ENCODE data around the gene SVEP1. TPM values are rescaled to one million over a fixed set of nuclear protein-coding genes. Genes with fewer than 3 reads are reported as not detected.

The SVEP1 gene
- total and polyA plus RNA-seq, 2 experiments from 2014 or later = 1.9 to 4.4 TPM

GRCh38 chr9:110443866-110444220, 135.7 kb downstream of the SVEP1 start:
- TF ChIP-seq CTCF (IDR thresholded peaks at IDR 0.05; ENCODE audit: low read depth, low read length) = no peak
- H3K27ac ChIP-seq = no peak overlapping the region
- peak in 1 of 2 donors; percentile 76 for DNase-seq (ENCODE audit: low read depth in 1 of 2, low spot score in 1 of 2)
- no peaks in the 10 kb centered on the region for H3K36me3 ChIP-seq
- H3K4me1 ChIP-seq (ENCODE audit: low read depth) = no peaks in the 10 kb centered on the region
- H3K4me3 ChIP-seq = no peak overlapping the region
- H3K27me3 ChIP-seq = no peaks in the 10 kb centered on the region
- H3K9me3 ChIP-seq (ENCODE audit: low read depth) = no peaks in the 10 kb centered on the region

- H3K36me3 ChIP-seq = no peaks in the 10 kb centered on the region
- H3K27me3 ChIP-seq = no peaks in the 10 kb centered on the region
- H3K4me1 ChIP-seq (ENCODE audit: low read depth) = no peaks in the 10 kb centered on the region
- no peak for TF ChIP-seq CTCF (IDR thresholded peaks at IDR 0.05; ENCODE audit: low read depth, low read length)
- H3K27ac ChIP-seq = no peak overlapping the region
- no peaks in the 10 kb centered on the region for H3K9me3 ChIP-seq (ENCODE audit: low read depth)
- peak in 1 of 2 donors; percentile 86 for DNase-seq (ENCODE audit: low read depth in 1 of 2, low spot score in 1 of 2)
- no peak overlapping the region for H3K4me3 ChIP-seq
Observed at GRCh38 chr9:110443146-110443865, 136.2 kb downstream of the SVEP1 start.

- Histone ChIP-seq H3K36me3 (no peaks in the 10 kb centered on the region), H3K4me1 (ENCODE audit: low read depth) (no peaks in the 10 kb centered on the region), H3K9me3 (ENCODE audit: low read depth) (no peaks in the 10 kb centered on the region), H3K27me3 (no peaks in the 10 kb centered on the region), H3K4me3 (no peak overlapping the region), H3K27ac (no peak overlapping the region)
- peak in 1 of 2 donors; percentile 5 for DNase-seq (ENCODE audit: low read depth in 1 of 2, low spot score in 1 of 2)
- TF ChIP-seq CTCF (IDR thresholded peaks at IDR 0.05; ENCODE audit: low read depth, low read length) = no peak
Observed at GRCh38 chr9:110440796-110441195, 138.7 kb downstream of the SVEP1 start.

GRCh38 chr9:110440172-110440571, 139.4 kb downstream of the SVEP1 start:
- Histone ChIP-seq H3K9me3 (ENCODE audit: low read depth) (no peaks in the 10 kb centered on the region), H3K27me3 (no peaks in the 10 kb centered on the region), H3K27ac (no peak overlapping the region), H3K36me3 (no peaks in the 10 kb centered on the region), H3K4me1 (ENCODE audit: low read depth) (no peaks in the 10 kb centered on the region), H3K4me3 (no peak overlapping the region)
- peak in 1 of 2 donors; percentile 90 for DNase-seq (ENCODE audit: low read depth in 1 of 2, low spot score in 1 of 2)
- no peak for TF ChIP-seq CTCF (IDR thresholded peaks at IDR 0.05; ENCODE audit: low read depth, low read length)

GRCh38 chr9:110432253-110432652, 147.3 kb downstream of the SVEP1 start:
- H3K27me3 ChIP-seq = no peaks in the 10 kb centered on the region
- no peaks in the 10 kb centered on the region for H3K4me1 ChIP-seq (ENCODE audit: low read depth)
- no peak overlapping the region for H3K4me3 ChIP-seq
- DNase-seq (ENCODE audit: low read depth in 1 of 2, low spot score in 1 of 2) = peak in 1 of 2 donors; percentile 83
- no peak overlapping the region for H3K27ac ChIP-seq
- H3K36me3 ChIP-seq = no peaks in the 10 kb centered on the region
- H3K9me3 ChIP-seq (ENCODE audit: low read depth) = no peaks in the 10 kb centered on the region
- no peak for TF ChIP-seq CTCF (IDR thresholded peaks at IDR 0.05; ENCODE audit: low read depth, low read length)

All from cardiac muscle cell (in vitro differentiated cells and primary cell).